Adrenal gland (tissue), 19 donors: ENCODE data around the gene PKDREJ. TPM values are rescaled to one million over a fixed set of nuclear protein-coding genes. Genes with fewer than 3 reads are reported as not detected.
"Not testable (repeated sequence)": the region's sequence is repeated elsewhere in the genome, so short reads cannot be mapped to it uniquely, and the experiment has no call there.

Experiments used
- DNase-seq, 7 donors: peaks; one replicate each; pipeline ENCODE4 v3.0.0-alpha.2; 2019 to 2020
- H3K27ac ChIP-seq, 5 donors: fragments of 200-600 bp; sonication (generic) in 4 of 5; 1 replicate in 3 of 5; 2 replicates in 2 of 5; pipeline versions ENCODE4 v1.5.1 to v1.8.0; 2016 to 2020; ENCODE audit warnings: mild to moderate bottlenecking in 1 of 5
- H3K27me3 ChIP-seq: fragments of 200-600 bp; 2 replicates; pipeline ENCODE4 v1.8.0; 2021
- H3K36me3 ChIP-seq, 2 donors: fragments of 200-600 bp; replicated peaks in 1 of 2; 1 replicate in 1 of 2; 2 replicates in 1 of 2; pipeline versions ENCODE4 v1.5.1 to v1.8.0; 2018 to 2022
- H3K4me1 ChIP-seq, 2 donors: fragments of 200-600 bp; replicated peaks in 1 of 2; 1 replicate in 1 of 2; 2 replicates in 1 of 2; pipeline versions ENCODE4 v1.5.1 to v1.8.0; 2018 to 2021
- H3K4me3 ChIP-seq, 4 donors: fragments of 200-600 bp; sonication (generic) in 3 of 4; one replicate each; pipeline ENCODE4 v1.5.1; 2016 to 2018
- H3K9me3 ChIP-seq, 3 donors: fragments of 200-600 bp; sonication (generic) in 1 of 3; replicated peaks in 1 of 3; 1 replicate in 2 of 3; 2 replicates in 1 of 3; pipeline versions ENCODE4 v1.5.1 to v1.8.0; 2016 to 2021
- CTCF ChIP-seq, 6 experiments: fragments of 450-650 bp in 4 of 6; fragments of 200-600 bp in 2 of 6; sonication (generic) in 1 of 6; IDR thresholded peaks; 1 replicate in 5 of 6; 2 replicates in 1 of 6; pipeline versions ENCODE4 v1.5.1 to v1.8.0; 2016 to 2021; ENCODE audit warnings: antibody characterized with exemption in 6 of 6, mild to moderate bottlenecking in 2 of 6, moderate library complexity in 1 of 6
- POLR2A ChIP-seq, 2 donors: fragments of 450-650 bp; IDR thresholded peaks; one replicate each; pipeline ENCODE4 v1.6.1; 2017; ENCODE audit warnings: antibody characterized with exemption in 2 of 2, mild to moderate bottlenecking in 2 of 2, moderate library complexity in 1 of 2
- WGBS, 4 donors: extraction: QIAGEN DNeasy Blood & Tissue Kit in 2 of 4; methylation state at CpG; one replicate each; pipeline versions ENCODE4 v1.1.5 to v1.1.7; 2013 to 2017; 5-methylcytosine and 5-hydroxymethylcytosine counted together
- intact Hi-C, 2 donors: fragments of 100-400 bp; cut with DNase I; formaldehyde crosslinking; loops; one replicate each; pipeline versions ENCODE4 v1.14.1 to v1.15.0; 2022 to 2023
- long read RNA-seq, 10 donors: library from polyadenylated mRNA in 3 of 10; unstranded in 2 of 10; stranded (forward) in 1 of 10; transcript quantifications; one replicate each; pipeline ENCODE4 v2.0.0 and lab custom pipeline, GENCODE V29; 2021 to 2026
- polyA plus RNA-seq, 3 donors: library from polyadenylated mRNA; stranded (reverse); fragments of 200-250 nt in 2 of 3; fragments of 350-450 nt in 1 of 3; fragmentation: Illumina TruSeq in 1 of 3; extraction: RNeasy Lipid Tissue Mini Kit (QIAGEN cat#74804) in 1 of 3; gene quantifications; one replicate each; pipeline ENCODE4 v1.2.3, GENCODE V29; 2013 to 2014
- total RNA-seq, 9 donors: library from RNA; depleted of rRNA in 4 of 9; stranded (reverse); fragments of >200 nt in 4 of 9; fragments of 120-200 nt in 1 of 9; fragmentation: NEBNext Ultra II Directional in 1 of 9; extraction: Animal tissue kit (Norgen Biotek cat#: 25700) in 1 of 9; gene quantifications; one replicate each; pipeline versions ENCODE4 v1.1.0 to v1.2.4, GENCODE V29; 2013 to 2023
- donor health status: healthy with polysubstance abuse.
- donor health status: Bipolar disorder and iron deficiency.
- donor health status: DM: yes; HTN: yes; CAD: no.
- donor health status: DM: no; HTN: no; CAD: no.
- donor health status: DM: no; HTN: no; CAD: no.
- donor health status: DM: yes; HTN: yes; CAD: no.

The PKDREJ gene
- under 1 TPM in 7 of 9 donors, not detected in 2; under 0.01 to 0.11 (median 0.04) TPM for total RNA-seq
- under 1 TPM; 0.03 to 0.08 (median 0.07) TPM for polyA plus RNA-seq
- long read RNA-seq, donor 1, partial matches to known transcripts, result 6 of 6 reads
- long read RNA-seq, donor 1, other reads (novel, unspliced or antisense), result 0 of 6 reads
- long read RNA-seq, donor 2, result 0 reads
- long read RNA-seq, donor 3, result 0 reads
- long read RNA-seq, donor 4, result 0 reads
- long read RNA-seq, donor 5, result 0 reads
- long read RNA-seq, donor 6, result 0 reads
- long read RNA-seq, donor 7, full-length matches to known transcripts, result 1 of 1 reads
- long read RNA-seq, donor 7, partial matches to known transcripts, result 0 of 1 reads
- long read RNA-seq, donor 7, other reads (novel, unspliced or antisense), result 0 of 1 reads
- long read RNA-seq, donor 8, result 0 reads
- long read RNA-seq, donor 9, result 0 reads
- long read RNA-seq, donor 10, result 0 reads

- no peaks in the 10 kb centered on the region for H3K27me3 ChIP-seq
- intact Hi-C loops, result no loop called here
- WGBS, 4 donors, result 51 to 88% (median 66%) methylated on average over 15 to 30 of the region's 30 CpGs
- no peak for DNase-seq
- H3K9me3 ChIP-seq, result no peaks in the 10 kb centered on the region
- H3K4me1 ChIP-seq, result peaks cover 10% of the 10 kb centered on the region in 2 donors
- peak within 1 kb of the TSS in 1 of 4 donors; percentile 46 for H3K4me3 ChIP-seq
- no peaks in the 10 kb centered on the region for H3K36me3 ChIP-seq
- H3K27ac ChIP-seq, result no peak within 1 kb of the TSS
- no peak for TF ChIP-seq CTCF (IDR thresholded peaks at IDR 0.05)
- TF ChIP-seq POLR2A (IDR thresholded peaks at IDR 0.05), result no peak
Observed at GRCh38 chr22:46263216-46263590, at the start of gene PKDREJ. Gene PKDREJ (minus strand): TSS chr22:46263343. CDS start chr22:46263322, 21 bp downstream.

- WGBS, 4 donors, result 85 to 100% (median 96%) methylated on average over 2 of the region's 2 CpGs
- not testable (repeated sequence) for H3K4me3 ChIP-seq, H3K27ac ChIP-seq, DNase-seq, H3K36me3 ChIP-seq, H3K4me1 ChIP-seq, H3K9me3 ChIP-seq, H3K27me3 ChIP-seq
- intact Hi-C loops, result loop anchor here (5.0 to 10.0 kb wide), 2 partner anchors 318 to 321 kb away; no protein-coding TSS in a partner anchor
Observed at GRCh38 chr22:46312848-46313247, 49.7 kb upstream of the PKDREJ start.

- no peaks in the 10 kb centered on the region for H3K27me3 ChIP-seq
- H3K4me1 ChIP-seq, result no peaks in the 10 kb centered on the region
- H3K4me3 ChIP-seq, result no peak overlapping the region
- H3K9me3 ChIP-seq, result no peaks in the 10 kb centered on the region
- WGBS, 4 donors, result 80 to 98% (median 96%) methylated on average over 1 to 8 of the region's 8 CpGs
- intact Hi-C loops, result loop anchor here (5.0 to 10.0 kb wide), 2 partner anchors 317 to 320 kb away; no protein-coding TSS in a partner anchor
- DNase-seq, result no peak
- TF ChIP-seq CTCF (IDR thresholded peaks at IDR 0.05) (no peak), POLR2A (IDR thresholded peaks at IDR 0.05) (no peak)
- H3K27ac ChIP-seq, result no peak overlapping the region
- no peaks in the 10 kb centered on the region for H3K36me3 ChIP-seq
Observed at GRCh38 chr22:46312056-46312455, 48.9 kb upstream of the PKDREJ start.

GRCh38 chr22:46309526-46310085 is 46.5 kb upstream of the PKDREJ start:
- Histone ChIP-seq H3K4me3 (no peak overlapping the region), H3K9me3 (no peaks in the 10 kb centered on the region), H3K27ac (no peak overlapping the region), H3K27me3 (no peaks in the 10 kb centered on the region), H3K4me1 (no peaks in the 10 kb centered on the region), H3K36me3 (no peaks in the 10 kb centered on the region)
- DNase-seq, result no peak
- 95 to 99% (median 96%) methylated on average over 8 to 15 of the region's 15 CpGs for WGBS, 4 donors
- TF ChIP-seq CTCF (IDR thresholded peaks at IDR 0.05) (no peak), POLR2A (IDR thresholded peaks at IDR 0.05) (no peak)
- intact Hi-C loops, result loop anchor here (2.0 to 10.0 kb wide), 3 partner anchors 183 to 317 kb away; no protein-coding TSS in a partner anchor
